Sigmoid colon (tissue), 7 donors: Measurements from ENCODE around the gene C8G. TPM values are rescaled to one million over a fixed set of nuclear protein-coding genes. Genes with fewer than 3 reads are reported as not detected.

Source experiments
- DNase-seq: peaks from one replicate; pipeline ENCODE4 v3.0.0-alpha.2; 2019
- H3K27ac ChIP-seq, 4 donors: fragments of 200-600 bp; sonication (generic); one replicate each; pipeline ENCODE4 v1.5.1; 2016 to 2019; ENCODE audit warnings: mild to moderate bottlenecking in 1 of 4
- H3K27me3 ChIP-seq, 3 donors: fragments of 200-600 bp; sonication (generic); one replicate each; pipeline ENCODE4 v1.5.1; 2019; ENCODE audit warnings: mild to moderate bottlenecking in 1 of 3
- H3K36me3 ChIP-seq, 4 donors: fragments of 200-600 bp; sonication (generic); one replicate each; pipeline ENCODE4 v1.5.1; 2016 to 2019
- H3K4me1 ChIP-seq, 4 donors: fragments of 200-600 bp; sonication (generic); one replicate each; pipeline ENCODE4 v1.5.1; 2017 to 2019
- H3K4me3 ChIP-seq, 4 donors: fragments of 200-600 bp; sonication (generic); one replicate each; pipeline ENCODE4 v1.5.1; 2017 to 2019; ENCODE audit warnings: mild to moderate bottlenecking in 2 of 4, moderate library complexity in 1 of 4
- H3K9me3 ChIP-seq, 4 donors: fragments of 200-600 bp in 3 of 4; sonication (generic) in 3 of 4; one replicate each; pipeline versions ENCODE4 v1.5.1 to v1.6.1; 2013 to 2019
- CTCF ChIP-seq, 4 experiments: fragments of 450-650 bp in 3 of 4; fragments of 200-600 bp in 1 of 4; IDR thresholded peaks; one replicate each; pipeline ENCODE4 v1.5.1; 2016 to 2019; ENCODE audit warnings: antibody characterized with exemption in 4 of 4, mild to moderate bottlenecking in 3 of 4, moderate library complexity in 2 of 4
- EP300 ChIP-seq, 4 donors: sonication (generic); formaldehyde crosslinking; IDR thresholded peaks; one replicate each; pipeline ENCODE4 v1.6.1; 2017; ENCODE audit warnings: antibody characterized with exemption in 4 of 4
- POLR2A ChIP-seq, 2 donors: fragments of 450-650 bp; IDR thresholded peaks; one replicate each; pipeline ENCODE4 v1.6.1; 2016; ENCODE audit warnings: antibody characterized with exemption in 2 of 2, mild to moderate bottlenecking in 2 of 2, moderate library complexity in 2 of 2
- POLR2AphosphoS5 ChIP-seq, 4 donors: sonication (generic); formaldehyde crosslinking; IDR thresholded peaks; one replicate each; pipeline ENCODE4 v1.6.1; 2017; ENCODE audit warnings: antibody characterized with exemption in 4 of 4
- WGBS, 2 donors: extraction: QIAGEN DNeasy Blood & Tissue Kit; methylation state at CpG; one replicate each; pipeline ENCODE4 v1.1.7; 2013; 5-methylcytosine and 5-hydroxymethylcytosine counted together
- intact Hi-C: fragments of 100-400 bp; cut with DNase I; formaldehyde crosslinking; loops from one replicate; pipeline ENCODE4 v1.15.1; 2023
- polyA plus RNA-seq, 3 donors: library from polyadenylated mRNA; stranded (reverse); fragments of 200-250 nt; gene quantifications; one replicate each; pipeline ENCODE4 v1.2.3, GENCODE V29; 2013
- total RNA-seq, 4 donors: library from RNA; depleted of rRNA; stranded (reverse); fragments of >200 nt; gene quantifications; one replicate each; pipeline ENCODE4 v1.1.0, GENCODE V29; 2016
- donor health status: healthy with polysubstance abuse.
- donor health status: Bipolar disorder and iron deficiency.
- donor health status: healthy.

C8G gene
- total and polyA plus RNA-seq, 7 donors = 4.2 to 11.1 (median 5.4) TPM; not detected in 4

GRCh38 chr9:136903041-136903554 lies 41.9 kb upstream of the C8G start:
- intact Hi-C loops = no loop called here
- Histone ChIP-seq H3K27ac (peak overlapping the region; percentile 71 to 85 (median 74)), H3K4me3 (no peak overlapping the region), H3K4me1 (peaks cover 0 to 25% (median 22%) of the 10 kb centered on the region in 4 donors), H3K9me3 (no peaks in the 10 kb centered on the region), H3K27me3 (no peaks in the 10 kb centered on the region), H3K36me3 (peaks cover 9 to 37% (median 21%) of the 10 kb centered on the region in 4 donors)
- 30 to 60% methylated on average over 12 of the region's 12 CpGs for WGBS, 2 donors
- no peak for TF ChIP-seq POLR2A (IDR thresholded peaks at IDR 0.05)
- TF ChIP-seq EP300 (IDR thresholded peaks at IDR 0.05) = peak in 1 of 4 donors; percentile 36
- DNase-seq = no peak

GRCh38 chr9:136906266-136906665 lies 38.8 kb upstream of the C8G start:
- H3K36me3 ChIP-seq = peaks cover 0 to 42% (median 14%) of the 10 kb centered on the region in 4 donors
- TF ChIP-seq CTCF (IDR thresholded peaks at IDR 0.05) (no peak), EP300 (IDR thresholded peaks at IDR 0.05) (no peak), POLR2A (IDR thresholded peaks at IDR 0.05) (no peak), POLR2AphosphoS5 (IDR thresholded peaks at IDR 0.05) (no peak)

GRCh38 chr9:136907011-136907914 lies 37.8 kb upstream of the C8G start:
- peaks cover 0 to 45% (median 14%) of the 10 kb centered on the region in 4 donors for H3K36me3 ChIP-seq
- peaks cover 0 to 13% (median 10%) of the 10 kb centered on the region in 4 donors for H3K4me1 ChIP-seq
- no peaks in the 10 kb centered on the region for H3K27me3 ChIP-seq
- DNase-seq = no peak
- no peak for TF ChIP-seq POLR2AphosphoS5 (IDR thresholded peaks at IDR 0.05)
- no peak for TF ChIP-seq EP300 (IDR thresholded peaks at IDR 0.05)
- no peak for TF ChIP-seq POLR2A (IDR thresholded peaks at IDR 0.05)
- TF ChIP-seq CTCF (IDR thresholded peaks at IDR 0.05) = no peak
- intact Hi-C loops = no loop called here
- H3K27ac ChIP-seq = no peak overlapping the region
- 96 to 97% methylated on average over 29 of the region's 29 CpGs for WGBS, 2 donors
- H3K9me3 ChIP-seq = no peaks in the 10 kb centered on the region
- no peak overlapping the region for H3K4me3 ChIP-seq

More at GRCh38 chr9:136906266-136906665, 38.8 kb upstream of the C8G start:
- Histone ChIP-seq H3K4me1 (peaks cover 0 to 23% (median 20%) of the 10 kb centered on the region in 4 donors), H3K27ac (no peak overlapping the region), H3K9me3 (no peaks in the 10 kb centered on the region), H3K27me3 (no peaks in the 10 kb centered on the region), H3K4me3 (no peak overlapping the region)
- DNase-seq = no peak
- 76 to 79% methylated on average over 4 of the region's 4 CpGs for WGBS, 2 donors
- intact Hi-C loops = no loop called here

GRCh38 chr9:136910197-136910900 lies 34.7 kb upstream of the C8G start:
- TF ChIP-seq CTCF (IDR thresholded peaks at IDR 0.05) (no peak), POLR2AphosphoS5 (IDR thresholded peaks at IDR 0.05) (no peak), POLR2A (IDR thresholded peaks at IDR 0.05) (no peak), EP300 (IDR thresholded peaks at IDR 0.05) (no peak)
- H3K36me3 ChIP-seq = peaks cover 0 to 63% (median 14%) of the 10 kb centered on the region in 4 donors
- 80 to 87% methylated on average over 12 of the region's 12 CpGs for WGBS, 2 donors

GRCh38 chr9:136910901-136911245 lies 34.2 kb upstream of the C8G start:
- WGBS, 2 donors = 91 to 92% methylated on average over 12 of the region's 12 CpGs
- Histone ChIP-seq H3K4me3 (no peak overlapping the region), H3K36me3 (peaks cover 0 to 66% (median 14%) of the 10 kb centered on the region in 4 donors), H3K27ac (no peak overlapping the region), H3K4me1 (no peaks in the 10 kb centered on the region), H3K9me3 (no peaks in the 10 kb centered on the region), H3K27me3 (no peaks in the 10 kb centered on the region)
- TF ChIP-seq EP300 (IDR thresholded peaks at IDR 0.05) (no peak), CTCF (IDR thresholded peaks at IDR 0.05) (no peak), POLR2AphosphoS5 (IDR thresholded peaks at IDR 0.05) (no peak), POLR2A (IDR thresholded peaks at IDR 0.05) (no peak)
- no peak for DNase-seq
- intact Hi-C loops = no loop called here

More at GRCh38 chr9:136910197-136910900, 34.7 kb upstream of the C8G start:
- no peak for DNase-seq
- Histone ChIP-seq H3K4me3 (no peak overlapping the region), H3K4me1 (no peaks in the 10 kb centered on the region), H3K27me3 (no peaks in the 10 kb centered on the region), H3K27ac (no peak overlapping the region), H3K9me3 (no peaks in the 10 kb centered on the region)
- intact Hi-C loops = no loop called here
